ENCODE data around the gene ANKRD60. TPM values are rescaled to one million over a fixed set of nuclear protein-coding genes. Genes with fewer than 3 reads are reported as not detected.

ANKRD60 gene
- total RNA-seq, 3 donors from 2014 or later = not detected

- TF ChIP-seq CTCF (IDR thresholded peaks at IDR 0.05) = no peak
- H3K4me3 ChIP-seq = no peak overlapping the region
- DNase-seq = no peak
- H3K4me1 ChIP-seq (ENCODE audit: low read depth) = no peaks in the 10 kb centered on the region
- H3K36me3 ChIP-seq (ENCODE audit: low read depth) = no peaks in the 10 kb centered on the region
- H3K9me3 ChIP-seq = no peaks in the 10 kb centered on the region
- intact Hi-C loops (cut with DNase I, micrococcal nuclease) = no loop called here
- ATAC-seq = no peak
Measured at GRCh38 chr20:58251348-58251978, 23.0 kb upstream of the ANKRD60 start.

DNA sequence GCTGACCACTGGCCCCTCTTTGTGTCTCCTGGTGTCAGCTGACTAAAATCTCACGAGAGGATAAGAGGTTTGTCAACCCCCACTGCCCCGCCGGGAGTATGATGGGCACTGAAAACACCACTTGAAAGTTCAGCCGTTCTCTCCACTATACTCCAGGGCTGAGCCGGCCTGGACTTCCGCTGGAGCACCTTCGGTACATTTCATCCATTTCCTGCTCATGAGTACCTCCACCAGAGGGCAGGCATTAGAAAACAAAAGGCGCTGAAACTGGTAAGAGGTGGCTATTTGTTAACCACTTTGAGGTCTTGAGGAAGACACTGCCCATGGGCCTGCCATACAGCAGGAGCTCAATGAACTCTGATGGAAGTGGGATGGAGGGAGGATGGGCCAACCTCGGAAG, 17.9 kb upstream of the ANKRD60 start:
- H3K36me3 ChIP-seq (ENCODE audit: low read depth) = no peaks in the 10 kb centered on the region
- ATAC-seq = peak; percentile 73
- H3K4me3 ChIP-seq = no peak overlapping the region
- H3K9me3 ChIP-seq = no peaks in the 10 kb centered on the region
- TF ChIP-seq CTCF (IDR thresholded peaks at IDR 0.05) = no peak
- peak in 1 of 3 donors; percentile 47 for DNase-seq
- intact Hi-C loops (cut with DNase I, micrococcal nuclease) = no loop called here
- H3K4me1 ChIP-seq (ENCODE audit: low read depth) = no peaks in the 10 kb centered on the region

DNA sequence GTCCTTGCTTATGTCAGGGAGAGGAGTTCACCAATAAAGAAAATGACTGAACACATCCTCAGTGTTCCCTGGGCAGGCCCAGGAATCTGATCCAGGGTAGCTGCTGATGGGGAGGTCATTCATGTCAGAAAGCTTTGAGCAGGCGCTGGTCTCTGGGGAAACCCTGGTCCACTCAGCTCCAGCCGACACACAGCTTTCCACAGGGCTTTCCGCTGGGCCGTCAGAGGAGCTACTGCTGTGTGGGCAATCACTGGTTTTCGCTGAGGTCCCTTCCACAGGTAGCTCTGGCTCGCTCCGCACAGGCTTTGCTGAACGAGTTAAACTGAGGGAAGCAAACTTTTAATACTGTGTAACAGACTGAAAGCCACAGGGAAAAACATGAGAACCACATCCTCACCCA, 17.5 kb upstream of the ANKRD60 start:
- Histone ChIP-seq H3K4me1 (ENCODE audit: low read depth) (no peaks in the 10 kb centered on the region), H3K4me3 (no peak overlapping the region), H3K9me3 (no peaks in the 10 kb centered on the region), H3K36me3 (ENCODE audit: low read depth) (no peaks in the 10 kb centered on the region)
- no peak for DNase-seq
- ATAC-seq = no peak
- no peak for TF ChIP-seq CTCF (IDR thresholded peaks at IDR 0.05)
- intact Hi-C loops (cut with DNase I, micrococcal nuclease) = no loop called here

DNA sequence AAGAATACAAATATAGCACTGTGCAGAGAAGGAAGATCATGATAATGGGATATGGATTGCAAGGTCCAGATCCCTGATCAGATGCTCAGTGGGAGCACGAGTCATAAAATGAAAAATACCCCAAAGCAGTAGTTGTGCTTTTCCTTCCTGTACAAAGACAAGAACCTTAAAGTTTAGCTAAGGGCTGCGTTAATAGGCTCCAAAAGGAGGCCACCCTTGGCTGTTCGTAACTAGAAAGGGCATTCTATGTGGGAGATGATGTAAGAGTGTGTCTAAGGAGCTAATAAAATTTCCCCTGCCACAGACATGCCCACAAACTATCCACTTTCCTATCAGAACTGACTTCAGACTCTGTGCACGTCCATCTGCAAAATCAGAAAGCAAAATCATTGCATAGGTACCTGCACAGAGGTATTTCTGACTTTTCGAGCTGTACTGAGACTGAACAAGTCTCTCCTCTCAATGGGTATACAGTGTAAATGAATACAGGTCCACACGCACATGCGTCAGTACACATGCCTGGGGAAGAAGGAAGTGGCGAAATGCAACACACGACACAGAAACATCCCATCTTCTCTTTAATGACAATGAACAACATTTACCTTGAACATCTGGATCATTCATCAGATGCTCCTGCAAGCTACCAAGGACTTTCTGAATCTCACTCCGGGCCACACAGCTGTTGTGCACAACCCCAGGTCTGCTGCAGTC, 16.9 kb upstream of the ANKRD60 start:
- Histone ChIP-seq H3K9me3 (no peaks in the 10 kb centered on the region), H3K4me1 (ENCODE audit: low read depth) (no peaks in the 10 kb centered on the region), H3K4me3 (no peak overlapping the region), H3K36me3 (ENCODE audit: low read depth) (no peaks in the 10 kb centered on the region)
- intact Hi-C loops (cut with DNase I, micrococcal nuclease) = no loop called here
- DNase-seq = no peak
- ATAC-seq = no peak
- TF ChIP-seq CTCF (IDR thresholded peaks at IDR 0.05) = no peak

DNA sequence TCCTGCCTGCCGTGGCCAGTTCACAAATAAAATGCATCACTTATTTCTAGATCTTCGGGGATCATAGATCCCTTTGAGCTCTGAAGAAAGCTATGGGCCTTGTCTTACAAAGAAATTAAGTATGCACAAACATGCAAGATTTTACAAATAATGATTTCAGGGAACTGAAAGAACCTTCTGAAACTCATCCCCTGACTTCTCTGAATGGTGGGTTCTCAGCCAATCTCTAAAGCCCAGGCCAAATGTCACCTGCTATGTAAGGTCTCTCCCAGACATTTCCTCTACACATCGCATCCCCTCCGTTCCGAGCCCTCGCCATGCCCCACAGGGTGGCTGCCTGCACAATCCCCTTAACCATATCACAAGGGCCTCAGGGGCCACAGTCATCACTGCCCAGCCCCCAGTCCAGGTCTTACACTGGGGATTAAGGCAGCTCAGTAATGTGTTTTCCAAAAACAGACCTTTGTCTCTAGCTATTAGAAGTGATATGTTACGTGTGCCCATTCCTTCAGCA, 16.1 kb upstream of the ANKRD60 start:
- DNase-seq = no peak
- Histone ChIP-seq H3K9me3 (no peaks in the 10 kb centered on the region), H3K4me3 (no peak overlapping the region), H3K36me3 (ENCODE audit: low read depth) (no peaks in the 10 kb centered on the region), H3K4me1 (ENCODE audit: low read depth) (no peaks in the 10 kb centered on the region)
- intact Hi-C loops (cut with DNase I, micrococcal nuclease) = no loop called here
- TF ChIP-seq CTCF (IDR thresholded peaks at IDR 0.05) = no peak
- no peak for ATAC-seq

Data from mucosa of descending colon (tissue), 3 donors.